Fibroblast of villous mesenchyme (primary cell): Measurements from ENCODE around the gene RBBP8. TPM values are rescaled to one million over a fixed set of nuclear protein-coding genes. Genes with fewer than 3 reads are reported as not detected.

Experiments
- DNase-seq: peaks from one replicate; pipeline ENCODE4 v3.0.0-alpha.2; 2010; ENCODE audit warnings: low read depth
- H3K4me3 ChIP-seq: 2 replicates; pipeline ENCODE4 v1.5.1; 2011; ENCODE audit warnings: low read depth, mild to moderate bottlenecking, low read length
- CTCF ChIP-seq: IDR thresholded peaks from 2 replicates; pipeline ENCODE4 v1.5.1; 2012; ENCODE audit warnings: low read depth, mild to moderate bottlenecking, low read length; ENCODE audit not compliant: insufficient read depth
- total RNA-seq: library from RNA; depleted of rRNA; stranded (reverse); fragments of >200 nt; gene quantifications from 2 replicates; pipeline ENCODE4 v1.2.3, GENCODE V29; 2012

The RBBP8 gene
- total RNA-seq, 1 donor: 39.3 TPM

GRCh38 chr18:22974707-22975106 is 41.6 kb downstream of the RBBP8 start:
- H3K4me3 ChIP-seq: no peak overlapping the region
- DNase-seq: no peak
- TF ChIP-seq CTCF: no peak

- no peak for TF ChIP-seq CTCF
Observed at GRCh38 chr18:22975508-22975907, 42.4 kb downstream of the RBBP8 start.

GRCh38 chr18:22977847-22978701 is 44.9 kb downstream of the RBBP8 start:
- peak; percentile 85 for DNase-seq
- H3K4me3 ChIP-seq: no peak overlapping the region
- TF ChIP-seq CTCF: no peak

More at GRCh38 chr18:22975508-22975907, 42.4 kb downstream of the RBBP8 start:
- no peak for DNase-seq
- H3K4me3 ChIP-seq: no peak overlapping the region

- no peak overlapping the region for H3K4me3 ChIP-seq
- DNase-seq: no peak
- TF ChIP-seq CTCF: no peak
Observed at GRCh38 chr18:22980394-22980793, 47.3 kb downstream of the RBBP8 start.

- H3K4me3 ChIP-seq: no peak overlapping the region
- no peak for DNase-seq
- no peak for TF ChIP-seq CTCF
Observed at GRCh38 chr18:22981274-22982133, 48.4 kb downstream of the RBBP8 start.

- no peak overlapping the region for H3K4me3 ChIP-seq
- TF ChIP-seq CTCF: peak; percentile 55
- peak; percentile 68 for DNase-seq
Observed at GRCh38 chr18:22983175-22983574, 50.0 kb downstream of the RBBP8 start.
